CD4-positive, alpha-beta T cell treated with Interleukin-17A for 4 hours (primary cell): Measurements from ENCODE around the gene LRRC4C.

Experiments
- DNase-seq: peaks from one replicate; pipeline ENCODE4 v3.0.0-alpha.2; 2020; ENCODE audit warnings: mixed read lengths

Gene LRRC4C

DNA sequence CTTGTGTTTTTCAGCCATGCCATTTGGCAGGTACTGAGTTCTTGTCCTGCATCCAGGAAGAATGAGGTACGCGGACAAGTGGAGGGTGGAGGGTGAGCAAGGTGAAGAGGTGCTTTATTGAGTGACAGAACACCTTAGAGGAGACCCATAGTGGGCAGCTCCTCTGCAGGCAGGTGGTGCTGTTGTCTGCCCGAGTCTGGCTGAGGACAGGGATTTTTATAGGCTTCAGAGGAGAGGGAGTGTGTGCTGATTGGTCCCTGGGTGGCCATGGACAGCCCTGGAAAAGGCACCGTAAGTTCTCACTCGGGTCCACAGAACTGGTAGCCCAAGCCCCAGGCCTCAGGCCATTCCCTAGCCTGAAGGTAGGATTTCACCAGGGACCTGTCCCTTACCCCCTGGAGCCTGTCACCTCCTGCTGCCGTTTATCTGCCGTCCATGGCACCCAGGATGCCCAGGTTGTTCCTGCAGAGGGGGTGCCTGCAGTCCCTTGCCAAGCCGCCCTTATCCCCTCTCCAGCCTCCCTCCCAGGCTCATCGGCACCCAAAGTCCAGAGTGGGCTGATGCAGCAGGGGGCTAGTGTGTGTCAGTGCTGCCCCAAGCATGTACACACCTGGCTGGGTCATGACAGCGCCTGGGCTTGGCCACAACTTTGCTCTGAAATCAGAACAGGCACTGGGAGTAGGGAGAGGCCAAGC, 213.6 kb downstream of the LRRC4C start:
- DNase-seq = no peak

DNA sequence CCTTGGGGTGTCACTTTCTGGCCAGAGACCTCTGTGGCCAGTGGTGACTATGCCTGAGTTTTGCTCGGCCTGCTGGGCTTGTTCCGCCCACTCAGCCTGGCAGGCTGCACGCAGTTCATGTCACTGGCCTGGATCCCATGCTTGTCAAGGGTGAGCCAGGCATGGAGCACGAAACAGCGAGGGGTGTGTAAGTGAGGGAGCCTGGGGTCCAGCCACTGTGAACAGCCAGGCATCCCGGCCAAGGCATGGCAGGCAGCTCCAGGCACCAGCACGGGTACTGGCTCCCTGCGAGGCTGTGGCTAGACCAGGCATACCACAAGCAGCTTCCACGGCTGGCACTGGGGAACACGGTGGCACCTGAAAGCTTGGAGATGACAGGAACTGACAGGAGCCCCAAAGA, 214.3 kb downstream of the LRRC4C start:
- DNase-seq = no peak

DNA sequence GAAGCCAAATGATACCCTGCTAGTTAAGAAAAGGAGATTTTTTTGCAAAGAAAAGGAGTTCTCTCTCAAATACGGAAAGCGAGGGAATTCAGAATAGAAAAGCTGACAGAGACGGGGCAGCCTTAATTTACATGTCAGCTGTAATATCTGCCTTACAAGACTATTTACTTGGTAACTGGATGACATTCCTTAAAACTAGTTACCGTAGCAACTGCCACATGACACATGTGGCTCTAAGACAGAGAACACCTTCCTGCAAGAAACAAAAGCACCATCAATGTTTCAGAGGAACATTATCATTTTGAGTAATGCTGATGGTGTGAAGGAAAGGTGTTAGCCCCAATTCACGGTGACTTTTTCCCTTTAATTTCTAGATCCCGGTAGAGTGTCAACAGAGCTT, 222.1 kb downstream of the LRRC4C start:
- DNase-seq = no peak

DNA sequence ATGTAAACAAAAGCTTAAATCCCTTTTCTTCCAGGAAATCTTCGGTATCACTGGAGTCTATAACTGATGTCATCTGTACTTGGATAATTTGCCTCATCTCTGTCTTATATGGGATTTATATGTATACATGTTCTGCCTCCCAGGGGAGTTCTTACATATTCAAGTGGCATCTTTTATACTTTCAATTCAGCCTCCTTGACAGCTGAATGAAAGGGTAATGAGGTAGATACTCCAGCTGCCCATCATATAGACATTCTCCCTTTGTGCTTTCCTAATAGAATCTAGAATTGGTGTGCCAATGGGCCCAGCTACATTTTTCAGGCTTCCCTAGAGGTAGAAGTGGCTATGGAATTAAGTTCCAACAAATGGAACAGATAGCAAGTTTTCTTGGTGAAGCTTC, 223.8 kb downstream of the LRRC4C start:
- DNase-seq = no peak

GRCh38 chr11:41225856-41226633, 233.4 kb downstream of the LRRC4C start:
- no peak for DNase-seq

- no peak for DNase-seq
Measured at GRCh38 chr11:41222236-41222635, 237.2 kb downstream of the LRRC4C start.

- no peak for DNase-seq
Measured at GRCh38 chr11:41206388-41206787, 253.1 kb downstream of the LRRC4C start.

- no peak for DNase-seq
Measured at GRCh38 chr11:41201156-41201555, 258.3 kb downstream of the LRRC4C start.

- DNase-seq = no peak
Measured at GRCh38 chr11:41190437-41191082, 268.9 kb downstream of the LRRC4C start.

DNA sequence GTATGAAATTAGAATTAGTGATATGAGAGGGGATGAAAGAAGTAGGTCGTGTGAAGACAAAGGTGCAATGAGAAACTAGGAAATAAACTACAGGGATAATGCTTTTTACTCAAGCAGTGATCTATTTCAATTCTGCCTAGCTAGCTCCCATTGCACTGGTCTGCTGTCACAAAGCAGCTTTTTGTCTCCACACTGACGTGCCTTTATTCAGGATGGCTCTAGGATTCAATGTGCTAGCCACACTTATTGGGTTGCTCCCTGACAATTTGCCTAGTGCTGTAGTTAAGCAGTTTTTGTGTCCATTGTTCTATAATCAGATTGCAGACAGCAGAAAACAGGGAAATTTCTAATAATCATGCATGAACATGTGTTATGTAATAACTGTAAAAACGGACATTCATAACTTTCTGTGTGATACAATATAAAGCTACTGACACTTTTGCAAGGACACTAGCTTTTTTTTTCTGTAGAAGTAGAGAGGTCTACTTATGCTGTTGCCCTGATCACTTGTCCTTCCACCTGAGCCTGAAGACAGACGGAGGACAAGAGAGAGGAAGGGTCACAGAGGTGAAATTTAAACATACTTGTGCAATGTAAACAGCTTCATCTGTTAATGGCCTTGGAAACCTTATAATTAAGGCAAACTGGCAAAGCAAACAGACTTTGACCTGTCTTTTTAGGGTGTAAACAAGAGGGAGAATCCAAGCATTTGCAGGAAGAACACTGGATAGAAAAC, 269.6 kb downstream of the LRRC4C start:
- no peak for DNase-seq

DNA sequence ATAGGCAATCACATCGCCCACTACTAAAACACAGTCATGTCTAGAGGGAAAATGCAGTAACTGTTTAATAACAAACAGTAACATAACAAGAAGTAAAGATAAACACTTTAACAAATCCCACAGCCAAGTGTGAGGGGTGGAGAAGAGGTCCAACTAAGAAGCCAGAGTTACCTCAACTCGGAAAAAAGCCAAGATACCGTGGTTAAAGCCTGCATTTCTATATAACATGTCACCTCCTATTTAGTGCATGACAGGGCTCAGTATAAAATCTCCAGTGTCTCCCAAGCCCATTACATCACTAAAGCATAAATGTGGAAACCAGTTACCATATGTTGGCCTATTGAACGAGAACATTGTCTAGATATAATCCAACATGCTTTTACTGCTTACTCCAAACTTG, 281.7 kb downstream of the LRRC4C start:
- no peak for DNase-seq

GRCh38 chr11:41175304-41175972, 284.0 kb downstream of the LRRC4C start:
- DNase-seq = no peak

GRCh38 chr11:41146326-41146725, 313.1 kb downstream of the LRRC4C start:
- no peak for DNase-seq

DNA sequence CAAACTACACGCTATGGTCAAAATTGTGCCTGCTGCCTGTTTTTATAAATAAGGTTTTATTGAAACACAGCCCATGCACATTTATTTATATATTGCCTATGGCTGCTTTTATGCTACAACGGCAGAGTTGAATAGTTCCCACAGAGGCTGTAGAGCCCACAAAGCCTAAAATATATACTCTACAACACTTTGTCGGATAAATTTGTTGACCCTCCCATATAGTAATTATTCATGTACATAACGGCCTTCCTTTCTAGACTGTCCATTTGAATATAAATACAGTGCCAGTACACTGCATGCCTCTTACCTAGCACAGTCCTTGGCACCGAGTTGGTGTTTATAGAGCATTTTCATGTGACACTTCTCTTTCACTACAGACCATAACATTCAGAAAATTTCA, 314.0 kb downstream of the LRRC4C start:
- DNase-seq = no peak

GRCh38 chr11:41134971-41135370, 324.5 kb downstream of the LRRC4C start:
- no peak for DNase-seq

GRCh38 chr11:41133023-41133422, 326.4 kb downstream of the LRRC4C start:
- no peak for DNase-seq

DNA sequence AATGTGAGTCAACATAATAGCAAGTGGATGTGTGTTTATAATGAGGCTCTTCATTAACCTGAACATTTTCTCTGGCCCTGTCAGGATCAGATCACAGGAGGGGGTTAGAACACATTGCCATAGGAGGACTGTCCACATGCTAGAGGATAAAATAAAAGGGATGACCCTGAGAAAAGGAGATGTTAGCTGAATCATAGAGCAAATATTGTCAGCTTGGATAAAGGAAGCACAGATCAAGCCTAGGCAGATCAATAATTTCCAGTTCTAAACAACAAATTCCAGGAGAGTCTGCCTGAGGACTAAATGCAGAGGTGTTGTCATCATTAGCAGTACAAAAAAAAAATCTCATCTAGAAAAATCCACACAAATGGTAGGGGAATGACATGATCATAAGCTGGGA, 337.9 kb downstream of the LRRC4C start:
- no peak for DNase-seq

DNA sequence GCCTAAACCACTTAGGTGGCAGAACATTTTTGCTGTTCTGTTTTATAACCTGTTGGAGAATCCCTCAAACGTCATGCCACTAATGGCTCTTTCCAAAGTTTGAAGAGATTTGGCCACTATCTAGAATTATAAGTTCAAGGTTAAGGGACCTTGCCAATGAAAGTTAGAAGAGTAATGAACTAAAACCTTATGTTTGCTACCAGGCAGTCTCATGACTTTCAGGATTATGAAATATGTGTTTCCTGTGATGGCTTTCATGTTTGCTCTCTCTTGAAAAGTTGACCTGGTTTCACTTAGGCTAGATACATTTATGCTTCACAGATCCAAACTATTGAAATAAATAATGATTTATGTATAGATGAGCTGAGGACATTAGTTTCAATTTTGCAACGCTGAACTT, 340.0 kb downstream of the LRRC4C start:
- no peak for DNase-seq

DNA sequence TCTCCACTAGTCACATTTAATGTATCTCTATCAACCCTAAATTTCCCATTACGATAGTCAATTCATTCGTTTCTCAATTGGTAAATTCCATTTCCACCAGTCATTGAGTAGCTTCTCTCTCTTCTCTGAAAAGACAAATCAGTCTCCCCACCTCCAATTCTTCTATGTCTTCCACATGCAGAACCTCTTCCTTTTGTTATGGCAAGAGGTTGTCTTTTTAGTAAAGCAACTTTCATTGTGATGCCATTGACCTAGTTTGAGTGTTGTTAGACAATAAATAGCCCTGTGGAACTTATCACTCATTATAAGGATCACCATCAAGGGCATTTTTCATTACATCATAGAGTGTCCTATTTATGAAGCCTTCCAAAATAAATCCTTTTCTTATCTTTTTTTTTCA, 340.9 kb downstream of the LRRC4C start:
- DNase-seq = no peak

DNA sequence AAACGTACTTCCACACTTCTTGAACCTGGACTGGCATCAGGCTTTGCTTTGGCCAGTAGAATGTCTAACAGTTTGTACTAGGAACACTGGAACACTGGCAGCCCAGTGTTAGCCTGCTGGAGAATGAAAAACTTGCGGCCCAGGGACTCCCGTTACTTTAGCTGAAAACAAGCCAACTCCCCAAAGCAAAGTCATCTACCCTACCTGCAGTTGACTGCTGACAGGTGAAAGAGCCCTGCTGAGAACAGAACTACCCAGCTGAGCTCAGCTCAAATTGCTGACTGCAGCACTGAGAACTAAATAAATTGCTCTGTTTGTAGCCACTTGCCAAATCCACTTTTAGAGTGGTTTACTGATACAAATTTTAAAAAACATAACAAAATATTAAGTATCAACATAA, 342.5 kb downstream of the LRRC4C start:
- no peak for DNase-seq

GRCh38 chr11:41115066-41115465, 344.4 kb downstream of the LRRC4C start:
- DNase-seq = no peak

GRCh38 chr11:41113160-41113559, 346.3 kb downstream of the LRRC4C start:
- DNase-seq = no peak

- no peak for DNase-seq
Measured at GRCh38 chr11:41110527-41110926, 348.9 kb downstream of the LRRC4C start.
